Adrenal gland (tissue), 5 donors: ENCODE data around the gene LINGO4.

ENCODE experiments used
- CTCF ChIP-seq, 6 experiments: fragments of 450-650 bp in 4 of 6; fragments of 200-600 bp in 2 of 6; sonication (generic) in 1 of 6; IDR thresholded peaks; 1 replicate in 5 of 6; 2 replicates in 1 of 6; pipeline versions ENCODE4 v1.5.1 to v1.8.0; 2016 to 2021; ENCODE audit warnings: antibody characterized with exemption in 6 of 6, mild to moderate bottlenecking in 2 of 6, moderate library complexity in 1 of 6
- POLR2A ChIP-seq, 2 donors: fragments of 450-650 bp; IDR thresholded peaks; one replicate each; pipeline ENCODE4 v1.6.1; 2017; ENCODE audit warnings: antibody characterized with exemption in 2 of 2, mild to moderate bottlenecking in 2 of 2, moderate library complexity in 1 of 2
- donor health status: DM: no; HTN: no; CAD: no.

- TF ChIP-seq CTCF (IDR thresholded peaks at IDR 0.05) (no peak), POLR2A (IDR thresholded peaks at IDR 0.05) (no peak)
Observed at GRCh38 chr1:151819976-151820623, 14.9 kb upstream of the LINGO4 start.
